ENCODE results near the gene RASAL2. TPM values are rescaled to one million over a fixed set of nuclear protein-coding genes. Genes with fewer than 3 reads are reported as not detected.
A peak's percentile ranks its signal among the peaks of the same experiment; 100 is the strongest.

RASAL2 gene
- total and polyA plus RNA-seq, 4 donors, result 21.6 to 32.6 (median 28.7) TPM

DNA sequence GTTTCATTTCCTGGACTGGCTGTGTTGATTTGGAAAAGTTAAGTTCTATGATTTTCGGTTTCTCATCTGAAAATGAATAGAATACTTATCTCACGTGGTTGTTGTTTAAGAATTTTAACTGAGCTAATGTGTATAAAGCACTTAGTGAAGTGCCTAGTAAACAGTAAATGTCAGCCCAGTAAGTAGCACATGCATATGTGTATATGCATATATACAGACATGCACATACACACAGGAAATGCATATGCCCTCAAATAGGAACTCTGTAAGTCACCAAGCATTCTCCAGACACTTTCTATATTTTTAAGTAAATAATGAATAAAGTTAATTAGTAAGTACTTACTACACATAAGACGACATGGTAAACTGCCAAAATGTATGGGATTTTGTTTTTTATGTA lies 274.3 kb downstream of the RASAL2 start:
- no peaks in the 10 kb centered on the region for H3K27me3 ChIP-seq (ENCODE audit: control insufficient read depth, insufficient read depth, low read length)
- no peaks in the 10 kb centered on the region for H3K36me3 ChIP-seq (ENCODE audit: control insufficient read depth, insufficient read depth, low read length)
- no peaks in the 10 kb centered on the region for H3K4me1 ChIP-seq (ENCODE audit: control insufficient read depth, insufficient read depth, low read length)
- H3K9me3 ChIP-seq (ENCODE audit: control insufficient read depth, insufficient read depth, low read length), result no peaks in the 10 kb centered on the region
- no CpG with 5 or more reads among the region's 3 CpGs for WGBS (ENCODE audit: insufficient coverage)
- H3K4me3 ChIP-seq (ENCODE audit: low read depth, low read length), result no peak overlapping the region
- DNase-seq (ENCODE audit: low read depth in 4 of 6, low spot score in 6 of 6), result no peak
- no peak overlapping the region for H3K27ac ChIP-seq (ENCODE audit: low read depth, low read length)

DNA sequence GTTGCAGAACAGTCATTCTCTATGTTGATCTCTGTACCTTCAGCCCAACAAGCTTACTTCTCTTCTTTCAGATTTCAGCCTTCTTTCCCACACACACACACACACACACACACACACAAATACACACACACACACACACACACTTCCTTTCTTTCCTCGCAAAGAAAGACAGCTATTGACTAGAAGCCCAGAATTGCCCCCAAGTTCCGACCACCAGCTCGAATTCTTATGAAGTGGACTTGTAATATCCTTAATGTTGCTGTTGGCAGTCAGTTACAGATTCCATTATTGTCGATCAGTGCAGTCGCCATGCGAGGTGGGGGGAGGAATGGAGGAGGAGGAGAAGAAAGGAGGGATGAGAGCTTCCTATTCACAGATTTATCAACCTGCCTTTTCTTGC lies 277.3 kb downstream of the RASAL2 start:
- Histone ChIP-seq H3K27ac (ENCODE audit: low read depth, low read length) (peak overlapping the region; percentile 83), H3K4me3 (ENCODE audit: low read depth, low read length) (peak overlapping the region; percentile 49), H3K27me3 (ENCODE audit: control insufficient read depth, insufficient read depth, low read length) (no peaks in the 10 kb centered on the region), H3K4me1 (ENCODE audit: control insufficient read depth, insufficient read depth, low read length) (no peaks in the 10 kb centered on the region), H3K36me3 (ENCODE audit: control insufficient read depth, insufficient read depth, low read length) (no peaks in the 10 kb centered on the region), H3K9me3 (ENCODE audit: control insufficient read depth, insufficient read depth, low read length) (no peaks in the 10 kb centered on the region)
- 8% methylated on average over 2 of the region's 6 CpGs for WGBS (ENCODE audit: insufficient coverage)
- peak in 5 of 6 donors; percentile 59 to 94 (median 80) for DNase-seq (ENCODE audit: low read depth in 4 of 6, low spot score in 6 of 6)

DNA sequence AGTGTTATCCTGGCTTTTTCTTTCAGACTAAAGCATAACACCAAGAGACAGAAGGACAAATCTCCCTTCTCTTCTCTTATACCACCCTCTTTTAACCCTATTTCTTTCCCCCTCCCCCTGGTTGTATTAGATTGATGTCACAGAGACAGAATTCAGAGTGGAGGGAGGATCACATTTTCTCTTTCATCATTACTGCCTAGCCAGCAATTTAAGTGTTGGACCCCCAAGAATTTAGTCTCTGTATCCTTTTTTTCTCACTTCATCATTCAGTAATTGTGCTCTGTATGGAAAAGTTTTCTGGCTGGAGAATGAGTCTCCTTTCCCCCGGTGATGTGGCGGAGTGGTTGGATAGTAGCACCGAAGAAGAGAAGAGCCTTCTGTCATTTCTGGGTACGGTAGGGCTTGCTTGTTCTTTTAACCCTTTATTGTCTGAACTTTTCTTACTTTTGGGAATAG lies 278.1 kb downstream of the RASAL2 start:
- Histone ChIP-seq H3K4me1 (ENCODE audit: control insufficient read depth, insufficient read depth, low read length) (no peaks in the 10 kb centered on the region), H3K27ac (ENCODE audit: low read depth, low read length) (peak overlapping the region; percentile 83), H3K36me3 (ENCODE audit: control insufficient read depth, insufficient read depth, low read length) (no peaks in the 10 kb centered on the region), H3K9me3 (ENCODE audit: control insufficient read depth, insufficient read depth, low read length) (no peaks in the 10 kb centered on the region), H3K4me3 (ENCODE audit: low read depth, low read length) (peak overlapping the region; percentile 49), H3K27me3 (ENCODE audit: control insufficient read depth, insufficient read depth, low read length) (no peaks in the 10 kb centered on the region)
- DNase-seq (ENCODE audit: low read depth in 4 of 6, low spot score in 6 of 6), result peak in 4 of 6 donors; percentile 51 to 91 (median 68)
- no CpG with 5 or more reads among the region's 4 CpGs for WGBS (ENCODE audit: insufficient coverage)

DNA sequence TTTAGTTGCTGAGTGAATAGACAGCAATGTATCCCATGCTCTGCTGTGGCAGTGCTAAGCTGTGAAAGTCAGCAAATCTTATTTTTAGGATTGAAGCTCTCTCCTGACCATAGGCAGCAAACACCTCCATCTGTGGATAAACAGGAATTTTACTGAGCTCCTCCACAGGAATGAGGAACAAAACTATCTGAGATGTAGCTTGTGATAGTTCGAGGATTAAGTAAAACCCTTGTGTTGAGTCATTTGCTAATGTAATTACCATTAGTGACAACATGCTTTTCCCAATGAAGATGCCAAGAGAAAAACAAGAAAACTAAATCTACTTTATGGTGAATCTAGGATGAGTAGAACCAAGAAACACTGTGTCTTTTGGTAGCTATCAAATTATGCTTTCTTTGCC lies 280.1 kb downstream of the RASAL2 start:
- peak in 1 of 6 donors; percentile 31 for DNase-seq (ENCODE audit: low read depth in 4 of 6, low spot score in 6 of 6)
- WGBS (ENCODE audit: insufficient coverage), result no CpG with 5 or more reads among the region's 1 CpG
- no peaks in the 10 kb centered on the region for H3K36me3 ChIP-seq (ENCODE audit: control insufficient read depth, insufficient read depth, low read length)
- no peaks in the 10 kb centered on the region for H3K9me3 ChIP-seq (ENCODE audit: control insufficient read depth, insufficient read depth, low read length)
- H3K27me3 ChIP-seq (ENCODE audit: control insufficient read depth, insufficient read depth, low read length), result no peaks in the 10 kb centered on the region
- no peaks in the 10 kb centered on the region for H3K4me1 ChIP-seq (ENCODE audit: control insufficient read depth, insufficient read depth, low read length)
- no peak overlapping the region for H3K27ac ChIP-seq (ENCODE audit: low read depth, low read length)
- no peak overlapping the region for H3K4me3 ChIP-seq (ENCODE audit: low read depth, low read length)

DNA sequence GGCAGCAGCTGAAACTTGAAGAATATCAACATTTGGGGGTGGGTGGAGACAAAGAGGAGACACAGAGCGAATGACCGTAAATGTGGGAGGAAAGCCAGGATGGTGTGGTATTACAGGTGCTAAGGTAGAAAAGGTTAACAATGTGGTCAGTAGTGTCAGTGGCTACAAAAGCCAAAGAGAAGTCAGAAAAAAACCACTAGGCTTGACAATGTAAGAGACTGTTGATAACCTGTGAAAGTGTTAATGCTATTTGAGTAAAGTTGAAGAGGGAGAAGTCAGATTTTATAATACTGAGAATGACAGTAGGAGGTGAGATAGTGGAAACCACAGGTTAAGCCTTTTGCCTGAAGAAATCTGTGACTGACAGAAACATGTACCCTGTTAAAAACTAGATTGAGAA lies 282.1 kb downstream of the RASAL2 start:
- Histone ChIP-seq H3K27ac (ENCODE audit: low read depth, low read length) (no peak overlapping the region), H3K27me3 (ENCODE audit: control insufficient read depth, insufficient read depth, low read length) (no peaks in the 10 kb centered on the region), H3K4me1 (ENCODE audit: control insufficient read depth, insufficient read depth, low read length) (no peaks in the 10 kb centered on the region), H3K4me3 (ENCODE audit: low read depth, low read length) (no peak overlapping the region), H3K36me3 (ENCODE audit: control insufficient read depth, insufficient read depth, low read length) (no peaks in the 10 kb centered on the region), H3K9me3 (ENCODE audit: control insufficient read depth, insufficient read depth, low read length) (no peaks in the 10 kb centered on the region)
- DNase-seq (ENCODE audit: low read depth in 4 of 6, low spot score in 6 of 6), result no peak
- WGBS (ENCODE audit: insufficient coverage), result 79% methylated on average over 2 of the region's 2 CpGs

DNA sequence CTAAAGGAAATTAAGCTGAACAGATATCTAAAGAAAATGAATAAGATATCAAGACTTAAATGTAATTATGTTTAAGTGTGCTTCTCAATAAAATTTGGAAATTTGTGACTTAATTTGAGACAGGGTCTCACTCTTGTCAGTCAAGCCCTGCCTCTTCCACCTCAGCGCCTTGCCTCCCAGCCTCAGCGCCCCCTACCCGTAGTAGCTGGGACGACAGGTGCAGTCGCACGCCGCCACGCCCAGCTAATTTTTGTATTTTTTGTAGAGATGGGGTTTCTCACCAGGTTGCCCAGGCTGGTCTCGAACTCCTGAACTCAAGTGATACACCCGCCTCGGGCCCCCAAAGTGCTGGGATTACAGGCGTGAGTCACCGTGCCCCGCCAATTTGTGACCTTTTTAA lies 285.9 kb downstream of the RASAL2 start:
- DNase-seq (ENCODE audit: low read depth in 4 of 6, low spot score in 6 of 6), result no peak
- 53% methylated on average over 6 of the region's 14 CpGs for WGBS (ENCODE audit: insufficient coverage)

DNA sequence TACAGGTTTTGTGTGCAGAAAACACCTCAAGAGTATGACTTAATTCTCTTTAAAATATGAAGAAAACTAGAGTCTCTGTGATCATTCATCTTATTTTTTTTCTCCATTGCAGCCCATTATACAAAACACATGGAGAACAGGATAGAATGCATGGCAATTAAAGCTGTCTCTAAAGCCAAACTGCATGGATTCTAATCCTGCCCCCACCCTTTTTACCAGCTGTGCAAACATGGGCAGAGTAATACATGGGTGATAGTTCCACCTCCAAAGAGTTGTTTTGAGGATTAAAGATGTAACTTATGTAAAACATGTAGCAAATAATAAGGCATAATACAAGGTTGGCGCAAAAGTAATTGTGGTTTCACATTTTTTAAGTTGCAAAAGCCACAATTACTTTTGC lies 288.5 kb downstream of the RASAL2 start:
- no peak for DNase-seq (ENCODE audit: low read depth in 4 of 6, low spot score in 6 of 6)
- no CpG with 5 or more reads among the region's 1 CpG for WGBS (ENCODE audit: insufficient coverage)
- Histone ChIP-seq H3K9me3 (ENCODE audit: control insufficient read depth, insufficient read depth, low read length) (no peaks in the 10 kb centered on the region), H3K36me3 (ENCODE audit: control insufficient read depth, insufficient read depth, low read length) (no peaks in the 10 kb centered on the region), H3K4me1 (ENCODE audit: control insufficient read depth, insufficient read depth, low read length) (no peaks in the 10 kb centered on the region), H3K4me3 (ENCODE audit: low read depth, low read length) (no peak overlapping the region), H3K27ac (ENCODE audit: low read depth, low read length) (no peak overlapping the region), H3K27me3 (ENCODE audit: control insufficient read depth, insufficient read depth, low read length) (no peaks in the 10 kb centered on the region)

More for the DNA sequence above, 285.9 kb downstream of the RASAL2 start:
- no peak overlapping the region for H3K27ac ChIP-seq (ENCODE audit: low read depth, low read length)
- no peaks in the 10 kb centered on the region for H3K36me3 ChIP-seq (ENCODE audit: control insufficient read depth, insufficient read depth, low read length)
- no peaks in the 10 kb centered on the region for H3K27me3 ChIP-seq (ENCODE audit: control insufficient read depth, insufficient read depth, low read length)
- H3K4me3 ChIP-seq (ENCODE audit: low read depth, low read length), result no peak overlapping the region
- H3K9me3 ChIP-seq (ENCODE audit: control insufficient read depth, insufficient read depth, low read length), result no peaks in the 10 kb centered on the region
- H3K4me1 ChIP-seq (ENCODE audit: control insufficient read depth, insufficient read depth, low read length), result no peaks in the 10 kb centered on the region

DNA sequence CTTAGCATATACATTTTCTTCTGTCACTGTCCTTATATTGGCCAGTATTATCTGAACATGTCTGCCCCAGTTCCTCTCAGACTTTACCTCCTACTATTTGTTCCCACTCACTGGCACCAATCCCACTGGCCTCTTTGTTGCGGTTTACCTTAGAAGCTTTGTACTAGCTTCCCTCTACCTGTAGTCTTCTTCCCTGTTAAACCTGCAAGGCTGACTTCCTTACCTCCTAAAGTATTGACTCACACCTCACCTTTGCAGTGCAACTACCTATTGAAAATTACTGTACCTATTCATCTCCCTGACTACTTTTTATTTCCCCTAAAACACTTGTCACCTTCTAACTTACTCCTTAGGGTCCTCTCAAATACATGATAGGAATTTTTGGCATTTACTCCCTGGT lies 291.8 kb downstream of the RASAL2 start:
- no peak overlapping the region for H3K4me3 ChIP-seq (ENCODE audit: low read depth, low read length)
- no peaks in the 10 kb centered on the region for H3K27me3 ChIP-seq (ENCODE audit: control insufficient read depth, insufficient read depth, low read length)
- DNase-seq (ENCODE audit: low read depth in 4 of 6, low spot score in 6 of 6), result no peak
- WGBS (ENCODE audit: insufficient coverage), result 74% methylated on average over 1 of the region's 1 CpG
- no peaks in the 10 kb centered on the region for H3K4me1 ChIP-seq (ENCODE audit: control insufficient read depth, insufficient read depth, low read length)
- no peaks in the 10 kb centered on the region for H3K36me3 ChIP-seq (ENCODE audit: control insufficient read depth, insufficient read depth, low read length)
- H3K9me3 ChIP-seq (ENCODE audit: control insufficient read depth, insufficient read depth, low read length), result no peaks in the 10 kb centered on the region
- no peak overlapping the region for H3K27ac ChIP-seq (ENCODE audit: low read depth, low read length)

DNA sequence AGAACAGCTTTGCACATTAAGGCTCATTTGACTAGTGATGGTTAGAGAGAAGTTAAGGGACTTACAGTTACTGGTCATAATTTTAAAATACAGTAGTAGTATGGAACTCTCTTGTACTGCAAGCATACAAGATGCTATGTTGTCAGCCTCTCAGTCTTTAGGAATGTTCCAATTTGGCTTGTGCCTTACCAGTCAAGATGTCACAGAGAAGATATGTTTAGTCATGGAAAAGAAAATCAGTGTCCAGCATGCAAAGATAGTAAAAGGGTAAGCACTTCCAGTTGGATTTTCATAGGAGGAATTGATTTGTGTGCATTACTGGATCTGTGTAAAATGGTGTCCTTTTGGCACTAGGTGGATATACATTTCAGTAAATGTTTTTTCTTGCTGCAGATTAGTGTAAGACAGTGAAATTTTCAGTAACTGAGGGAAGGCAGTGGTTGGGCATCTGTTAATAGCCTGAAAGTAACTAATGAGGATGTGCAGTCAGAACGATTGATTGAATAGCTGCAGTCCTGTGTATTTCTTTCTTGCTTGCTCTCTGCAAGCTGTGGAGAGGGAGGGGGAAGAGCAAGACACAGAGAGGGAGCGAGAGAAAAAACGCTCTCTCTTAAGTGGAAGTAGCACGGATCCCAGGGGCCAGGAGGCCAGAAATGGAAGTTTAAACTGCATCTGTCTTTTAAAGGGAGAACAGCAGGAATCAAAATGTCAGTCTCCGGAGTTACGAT lies 294.7 kb downstream of the RASAL2 start:
- Histone ChIP-seq H3K27me3 (ENCODE audit: control insufficient read depth, insufficient read depth, low read length) (no peaks in the 10 kb centered on the region), H3K27ac (ENCODE audit: low read depth, low read length) (no peak overlapping the region)
- peak in 2 of 6 donors; percentile 59 to 78 for DNase-seq (ENCODE audit: low read depth in 4 of 6, low spot score in 6 of 6)

DNA sequence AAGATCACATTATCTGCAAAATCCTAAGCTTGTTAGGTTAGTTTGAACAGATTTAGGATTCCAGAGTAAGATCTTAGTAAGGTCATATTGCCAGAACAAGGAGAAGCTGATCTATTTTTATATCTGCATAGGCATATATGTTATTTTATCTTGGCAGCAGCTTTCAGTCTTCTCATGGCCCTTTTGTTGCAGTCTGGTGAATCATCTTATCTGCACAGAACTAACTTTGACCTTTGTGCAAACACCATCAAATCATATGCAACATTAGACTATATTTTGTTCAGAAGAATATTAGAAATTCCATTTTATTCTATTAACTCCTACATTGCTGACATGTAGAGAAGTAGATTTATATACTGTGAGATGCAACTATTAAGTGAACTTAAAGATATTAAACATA lies 295.5 kb downstream of the RASAL2 start:
- no peaks in the 10 kb centered on the region for H3K36me3 ChIP-seq (ENCODE audit: control insufficient read depth, insufficient read depth, low read length)
- no peak for DNase-seq (ENCODE audit: low read depth in 4 of 6, low spot score in 6 of 6)
- no peak overlapping the region for H3K4me3 ChIP-seq (ENCODE audit: low read depth, low read length)
- H3K27ac ChIP-seq (ENCODE audit: low read depth, low read length), result no peak overlapping the region
- no peaks in the 10 kb centered on the region for H3K9me3 ChIP-seq (ENCODE audit: control insufficient read depth, insufficient read depth, low read length)
- H3K4me1 ChIP-seq (ENCODE audit: control insufficient read depth, insufficient read depth, low read length), result no peaks in the 10 kb centered on the region
- no peaks in the 10 kb centered on the region for H3K27me3 ChIP-seq (ENCODE audit: control insufficient read depth, insufficient read depth, low read length)

More for the DNA sequence above, 294.7 kb downstream of the RASAL2 start:
- WGBS (ENCODE audit: insufficient coverage), result 11% methylated on average over 6 of the region's 6 CpGs
- Histone ChIP-seq H3K9me3 (ENCODE audit: control insufficient read depth, insufficient read depth, low read length) (no peaks in the 10 kb centered on the region), H3K4me1 (ENCODE audit: control insufficient read depth, insufficient read depth, low read length) (no peaks in the 10 kb centered on the region), H3K4me3 (ENCODE audit: low read depth, low read length) (no peak overlapping the region), H3K36me3 (ENCODE audit: control insufficient read depth, insufficient read depth, low read length) (no peaks in the 10 kb centered on the region)

Data from spinal cord (tissue), 10 donors.